Measurements from ENCODE around the gene CALHM4. TPM values are rescaled to one million over a fixed set of nuclear protein-coding genes. Genes with fewer than 3 reads are reported as not detected.

Gene CALHM4
- total RNA-seq, 1 donor from 2014 or later = not detected

DNA sequence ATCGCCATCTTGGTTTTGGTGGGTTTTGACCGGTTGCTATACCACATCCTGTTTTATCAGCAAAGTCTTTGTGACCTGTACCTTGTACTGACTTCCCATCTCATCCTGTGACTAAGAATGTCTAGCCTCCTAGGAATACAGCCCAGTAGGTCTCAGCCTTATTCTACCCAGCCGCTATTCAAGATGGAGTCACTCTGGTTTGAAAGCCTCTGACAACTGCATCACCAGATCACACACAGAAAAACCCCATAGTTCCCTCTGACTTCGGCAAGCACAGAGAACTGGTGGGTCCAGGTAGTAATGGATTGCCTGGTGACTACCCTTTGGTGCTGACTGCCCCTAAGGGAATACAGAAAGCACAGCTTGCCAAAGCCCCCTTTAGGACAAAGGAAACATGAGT lies 52.4 kb downstream of the CALHM4 start:
- TF ChIP-seq, protein P1, sequence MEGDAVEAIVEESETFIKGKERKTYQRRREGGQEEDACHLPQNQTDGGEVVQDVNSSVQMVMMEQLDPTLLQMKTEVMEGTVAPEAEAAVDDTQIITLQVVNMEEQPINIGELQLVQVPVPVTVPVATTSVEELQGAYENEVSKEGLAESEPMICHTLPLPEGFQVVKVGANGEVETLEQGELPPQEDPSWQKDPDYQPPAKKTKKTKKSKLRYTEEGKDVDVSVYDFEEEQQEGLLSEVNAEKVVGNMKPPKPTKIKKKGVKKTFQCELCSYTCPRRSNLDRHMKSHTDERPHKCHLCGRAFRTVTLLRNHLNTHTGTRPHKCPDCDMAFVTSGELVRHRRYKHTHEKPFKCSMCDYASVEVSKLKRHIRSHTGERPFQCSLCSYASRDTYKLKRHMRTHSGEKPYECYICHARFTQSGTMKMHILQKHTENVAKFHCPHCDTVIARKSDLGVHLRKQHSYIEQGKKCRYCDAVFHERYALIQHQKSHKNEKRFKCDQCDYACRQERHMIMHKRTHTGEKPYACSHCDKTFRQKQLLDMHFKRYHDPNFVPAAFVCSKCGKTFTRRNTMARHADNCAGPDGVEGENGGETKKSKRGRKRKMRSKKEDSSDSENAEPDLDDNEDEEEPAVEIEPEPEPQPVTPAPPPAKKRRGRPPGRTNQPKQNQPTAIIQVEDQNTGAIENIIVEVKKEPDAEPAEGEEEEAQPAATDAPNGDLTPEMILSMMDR (IDR thresholded peaks at IDR 0.05; ENCODE audit: insufficient read depth, low read length, poor library complexity, severe bottlenecking) = no peak
- no peak for DNase-seq (ENCODE audit: low read depth)

More for the DNA sequence above, 52.4 kb downstream of the CALHM4 start:
- Histone ChIP-seq H3K36me3 (ENCODE audit: control insufficient read depth, insufficient read depth, low read length) (no peaks in the 10 kb centered on the region), H3K4me3 (ENCODE audit: low read depth, low read length) (no peak overlapping the region), H3K27me3 (ENCODE audit: control insufficient read depth, insufficient read depth, low read length) (no peaks in the 10 kb centered on the region)

Other genes starting within 250 kb of the CALHM4 start
- 46.3 and 48.8 TPM in 2 replicates for gene DSE, start 182.8 kb upstream of the CALHM4 start, total RNA-seq
- gene CALHM6, start 92.4 kb upstream of the CALHM4 start, total RNA-seq = 0.75 and 4.8 TPM in 2 replicates
- 0.21 and 0.34 TPM in 2 replicates for gene CALHM5, start 42.1 kb upstream of the CALHM4 start, total RNA-seq
- gene TRAPPC3L, start 8.1 kb upstream of the CALHM4 start, total RNA-seq = not detected in 2 replicates
- 36.8 and 38.6 TPM in 2 replicates for gene RWDD1, start 17.8 kb downstream of the CALHM4 start, total RNA-seq
- 0.42 and 0.62 TPM in 2 replicates for gene RSPH4A, start 62.7 kb downstream of the CALHM4 start, total RNA-seq
- 13.7 and 14.4 TPM in 2 replicates for gene ZUP1, start 115.0 kb downstream of the CALHM4 start, total RNA-seq
- gene KPNA5, start 127.5 kb downstream of the CALHM4 start, total RNA-seq = 9.3 and 13.6 TPM in 2 replicates
- gene FAM162B, start 212.0 kb downstream of the CALHM4 start, total RNA-seq = 0.14 and 0.25 TPM in 2 replicates